Adipose tissue (tissue), 3 donors: ENCODE data around the gene SNX8. TPM values are rescaled to one million over a fixed set of nuclear protein-coding genes. Genes with fewer than 3 reads are reported as not detected.
"Not testable (repeated sequence)": the region's sequence is repeated elsewhere in the genome, so short reads cannot be mapped to it uniquely, and the experiment has no call there.

Source experiments
- H3K27ac ChIP-seq: one replicate; pipeline ENCODE4 v1.5.1; 2013; ENCODE audit warnings: low read depth, low read length
- WGBS, 3 donors: extraction: QIAGEN DNeasy Blood & Tissue Kit; methylation state at CpG; one replicate each; pipeline ENCODE4 v1.1.7; 2013; 5-methylcytosine and 5-hydroxymethylcytosine counted together
- polyA plus RNA-seq, 3 donors: library from polyadenylated mRNA; stranded (reverse); fragments of 200-250 nt; gene quantifications; one replicate each; pipeline ENCODE4 v1.2.3, GENCODE V29; 2013
- donor health status: healthy with polysubstance abuse.
- donor health status: Bipolar disorder and iron deficiency.
- donor health status: healthy.

SNX8 gene
- polyA plus RNA-seq, 3 donors: 11.8 to 44.0 (median 26.2) TPM

GRCh38 chr7:2273866-2274265 is 40.4 kb downstream of the SNX8 start:
- H3K27ac ChIP-seq: no peak overlapping the region
- 96 to 97% (median 97%) methylated on average over 18 to 20 of the region's 20 CpGs for WGBS, 3 donors

- no peak overlapping the region for H3K27ac ChIP-seq
- 78 to 87% (median 84%) methylated on average over 9 of the region's 9 CpGs for WGBS, 3 donors
These were observed 42.2 kb downstream of the SNX8 start for GRCh38 chr7:2272031-2272430.

GRCh38 chr7:2271273-2272026 is 42.8 kb downstream of the SNX8 start:
- WGBS, 3 donors: 74 to 80% (median 80%) methylated on average over 27 of the region's 27 CpGs
- no peak overlapping the region for H3K27ac ChIP-seq

GRCh38 chr7:2270495-2270894 is 43.7 kb downstream of the SNX8 start:
- no peak overlapping the region for H3K27ac ChIP-seq
- WGBS, 3 donors: 79 to 89% (median 84%) methylated on average over 8 of the region's 8 CpGs

GRCh38 chr7:2269991-2270460 is 44.2 kb downstream of the SNX8 start:
- 86 to 93% (median 92%) methylated on average over 10 of the region's 10 CpGs for WGBS, 3 donors
- H3K27ac ChIP-seq: no peak overlapping the region

GRCh38 chr7:2269089-2269990 is 44.9 kb downstream of the SNX8 start:
- 64 to 75% (median 72%) methylated on average over 11 to 13 of the region's 18 CpGs for WGBS, 3 donors

GRCh38 chr7:2266911-2267310 is 47.3 kb downstream of the SNX8 start:
- no peak overlapping the region for H3K27ac ChIP-seq
- 73 to 83% (median 80%) methylated on average over 10 of the region's 10 CpGs for WGBS, 3 donors

More at GRCh38 chr7:2269089-2269990, 44.9 kb downstream of the SNX8 start:
- H3K27ac ChIP-seq: not testable (repeated sequence)

- 96 to 98% (median 97%) methylated on average over 23 of the region's 23 CpGs for WGBS, 3 donors
- H3K27ac ChIP-seq: no peak overlapping the region
These were observed 50.1 kb downstream of the SNX8 start for GRCh38 chr7:2264158-2264557.

GRCh38 chr7:2263176-2263575 is 51.1 kb downstream of the SNX8 start:
- WGBS, 3 donors: 91 to 95% (median 92%) methylated on average over 18 of the region's 18 CpGs
- H3K27ac ChIP-seq: no peak overlapping the region

- WGBS, 3 donors: 55 to 84% (median 69%) methylated on average over 14 of the region's 14 CpGs
These were observed 52.6 kb downstream of the SNX8 start for GRCh38 chr7:2261611-2262010.

GRCh38 chr7:2260820-2261219 is 53.4 kb downstream of the SNX8 start:
- WGBS, 3 donors: 64 to 95% (median 89%) methylated on average over 5 of the region's 5 CpGs
- no peak overlapping the region for H3K27ac ChIP-seq

More at GRCh38 chr7:2261611-2262010, 52.6 kb downstream of the SNX8 start:
- no peak overlapping the region for H3K27ac ChIP-seq

GRCh38 chr7:2259480-2259879 is 54.8 kb downstream of the SNX8 start:
- WGBS, 3 donors: 85 to 92% (median 92%) methylated on average over 9 of the region's 9 CpGs

GRCh38 chr7:2258661-2259365 is 55.4 kb downstream of the SNX8 start:
- WGBS, 3 donors: 93 to 95% (median 94%) methylated on average over 30 to 34 of the region's 34 CpGs
- H3K27ac ChIP-seq: no peak overlapping the region

More at GRCh38 chr7:2259480-2259879, 54.8 kb downstream of the SNX8 start:
- H3K27ac ChIP-seq: no peak overlapping the region

GRCh38 chr7:2257651-2258050 is 56.6 kb downstream of the SNX8 start:
- WGBS, 3 donors: 94% methylated on average over 12 to 17 of the region's 17 CpGs
- H3K27ac ChIP-seq: no peak overlapping the region

GRCh38 chr7:2257046-2257551 is 57.1 kb downstream of the SNX8 start:
- no peak overlapping the region for H3K27ac ChIP-seq
- 94 to 97% (median 97%) methylated on average over 34 to 38 of the region's 38 CpGs for WGBS, 3 donors

- 95 to 97% (median 96%) methylated on average over 44 of the region's 44 CpGs for WGBS, 3 donors
- H3K27ac ChIP-seq: no peak overlapping the region
These were observed 57.8 kb downstream of the SNX8 start for GRCh38 chr7:2256306-2257045.

GRCh38 chr7:2255145-2256139 is 58.8 kb downstream of the SNX8 start:
- H3K27ac ChIP-seq: no peak overlapping the region
- WGBS, 3 donors: 91 to 93% (median 93%) methylated on average over 33 of the region's 33 CpGs
